ENCODE measurements around the gene EEIG2. TPM values are rescaled to one million over a fixed set of nuclear protein-coding genes. Genes with fewer than 3 reads are reported as not detected.

The EEIG2 gene
- total and polyA plus RNA-seq, 12 donors, result 1.8 to 13.8 (median 7.3) TPM

GRCh38 chr1:108557296-108557695 lies 2.6 kb upstream of the EEIG2 start:
- no peak for TF ChIP-seq POLR2A (IDR thresholded peaks at IDR 0.05)
- TF ChIP-seq CTCF (IDR thresholded peaks at IDR 0.05), result no peak
- peaks cover 0 to 19% of the 10 kb centered on the region in 2 donors for H3K4me1 ChIP-seq (replicated peaks in 1 of 2)
- H3K9me3 ChIP-seq (replicated peaks in 1 of 3), result no peaks in the 10 kb centered on the region
- no peaks in the 10 kb centered on the region for H3K36me3 ChIP-seq (replicated peaks in 1 of 2)
- no peak for DNase-seq
- no peaks in the 10 kb centered on the region for H3K27me3 ChIP-seq
- intact Hi-C loops (cut with DNase I), result no loop called here
- H3K4me3 ChIP-seq, result no peak overlapping the region
- peak overlapping the region in 2 of 5 donors; percentile 58 to 73 for H3K27ac ChIP-seq

- intact Hi-C loops (cut with DNase I), result loop anchor here in 1 of 2 donors (10.0 kb wide), 1 partner anchor 46 kb away; no protein-coding TSS in a partner anchor
- Histone ChIP-seq H3K27ac (peak overlapping the region in 3 of 5 donors; percentile 14 to 53 (median 45)), H3K27me3 (no peaks in the 10 kb centered on the region), H3K36me3 (replicated peaks in 1 of 2) (no peaks in the 10 kb centered on the region), H3K4me1 (replicated peaks in 1 of 2) (peaks cover 0 to 21% of the 10 kb centered on the region in 2 donors), H3K4me3 (peak overlapping the region in 3 of 4 donors; percentile 1 to 55 (median 46)), H3K9me3 (replicated peaks in 1 of 3) (no peaks in the 10 kb centered on the region)
- TF ChIP-seq CTCF (IDR thresholded peaks at IDR 0.05) (no peak), POLR2A (IDR thresholded peaks at IDR 0.05) (no peak)
- peak in 4 of 7 donors; percentile 15 to 36 (median 20) for DNase-seq
- 0 to 8% (median 1%) methylated on average over 3 to 59 of the region's 59 CpGs for WGBS, 4 donors
Observed at GRCh38 chr1:108560189-108560873, 431 bp downstream of the EEIG2 start.

- DNase-seq, result peak; percentile 24 to 64 (median 40)
- TF ChIP-seq CTCF (IDR thresholded peaks at IDR 0.05) (peak in 1 of 6 experiments; percentile 19), POLR2A (IDR thresholded peaks at IDR 0.05) (peak; percentile 14 to 48)
- 49 to 55% (median 52%) methylated on average over 4 to 5 of the region's 5 CpGs for WGBS, 4 donors
- H3K4me3 ChIP-seq, result peak overlapping the region in 3 of 4 donors; percentile 1 to 55 (median 46)
- H3K27me3 ChIP-seq, result no peaks in the 10 kb centered on the region
- intact Hi-C loops (cut with DNase I), result loop anchor here in 1 of 2 donors (10.0 kb wide), 1 partner anchor 46 kb away; no protein-coding TSS in a partner anchor
- peak overlapping the region in 3 of 5 donors; percentile 14 to 53 (median 45) for H3K27ac ChIP-seq
- no peaks in the 10 kb centered on the region for H3K36me3 ChIP-seq (replicated peaks in 1 of 2)
- no peaks in the 10 kb centered on the region for H3K9me3 ChIP-seq (replicated peaks in 1 of 3)
- peaks cover 0 to 21% of the 10 kb centered on the region in 2 donors for H3K4me1 ChIP-seq (replicated peaks in 1 of 2)
Observed at GRCh38 chr1:108560874-108561459, 1.1 kb downstream of the EEIG2 start.

- H3K4me1 ChIP-seq (replicated peaks in 1 of 2), result peaks cover 0 to 21% of the 10 kb centered on the region in 2 donors
- no peaks in the 10 kb centered on the region for H3K36me3 ChIP-seq (replicated peaks in 1 of 2)
- no peak overlapping the region for H3K27ac ChIP-seq
- WGBS, 4 donors, result 53 to 64% (median 55%) methylated on average over 11 of the region's 11 CpGs
- H3K9me3 ChIP-seq (replicated peaks in 1 of 3), result no peaks in the 10 kb centered on the region
- H3K4me3 ChIP-seq, result peak overlapping the region in 1 of 4 donors; percentile 55
- H3K27me3 ChIP-seq, result no peaks in the 10 kb centered on the region
- intact Hi-C loops (cut with DNase I), result loop anchor here in 1 of 2 donors (10.0 kb wide), 1 partner anchor 47 kb away; no protein-coding TSS in a partner anchor
- TF ChIP-seq CTCF (IDR thresholded peaks at IDR 0.05), result peak in 5 of 6 experiments; percentile 10 to 54 (median 46)
- no peak for TF ChIP-seq POLR2A (IDR thresholded peaks at IDR 0.05)
- DNase-seq, result peak; percentile 46 to 73 (median 57)
Observed at GRCh38 chr1:108561689-108562326, 1.9 kb downstream of the EEIG2 start.

Measured in adrenal gland (tissue), 12 donors.